Heart left ventricle (tissue), 13 donors: ENCODE measurements around the gene REPS2.

Experiments used
- POLR2A ChIP-seq, 2 donors: fragments of 450-650 bp; IDR thresholded peaks; one replicate each; pipeline ENCODE4 v1.6.1; 2017; ENCODE audit warnings: antibody characterized with exemption in 2 of 2, mild to moderate bottlenecking in 2 of 2, moderate library complexity in 2 of 2
- TF ChIP-seq, protein P1 (sequence below), 12 donors: fragments of 200-600 bp; sonication (generic) in 4 of 12; IDR thresholded peaks; one replicate each; pipeline versions ENCODE4 v1.5.0 to v1.8.0; 2018 to 2022; ENCODE audit warnings: antibody characterized with exemption in 12 of 12, mild to moderate bottlenecking in 5 of 12
- donor health status: ischemic (EF 13 %, LVEDD 7.1; RV severe dilation, severe dysfunction).
- donor health status: DM: no; HTN: yes; CAD: no.
- donor health status: DM: no; HTN: no; CAD: no.
- donor health status: ischemic (EF 25% LVEDD 6.9; RV normal size, moderate dysfunction).
- donor health status: ischemic (EF 25% LVEDD 5.7; RV mildly dilated, moderate dysfunction).
- donor health status: ischemic (EF 35%, LVEDD 5.7; RV mildly dilated, moderate dysfunction).
- donor health status: nonischemic (EF 11% LVEDD 7.7; RV severe dilation, severe dysfunction).
- donor health status: DM: yes; HTN: yes; CAD: no.
- donor health status: PGD.
- donor health status: ischemic (EF 29% LVEDD 5.4; RV normal size, mild dysfunction).
- donor health status: nonischemic (EF 23%, LVEDD 6.1; RV moderate dilation, normal function).

DNA sequence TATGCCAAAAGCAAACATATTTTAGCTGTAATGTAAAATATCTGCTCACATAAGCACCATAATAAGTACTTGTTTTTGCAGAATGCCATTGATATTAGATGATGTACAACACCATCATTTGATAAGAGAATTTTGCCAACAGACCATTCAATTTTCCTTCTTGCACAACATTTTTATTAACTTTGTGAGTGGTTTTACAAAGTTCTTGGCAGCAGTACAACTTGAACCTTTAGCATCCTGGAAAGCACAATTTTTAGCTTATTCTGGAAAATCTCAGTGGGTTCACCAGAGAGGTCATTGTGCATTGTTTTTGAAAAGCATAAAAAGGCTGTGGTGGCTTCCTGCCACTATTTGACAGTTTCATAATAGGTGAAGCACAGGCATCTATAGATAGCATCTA lies 26.4 kb upstream of the REPS2 start:
- TF ChIP-seq, protein P1, sequence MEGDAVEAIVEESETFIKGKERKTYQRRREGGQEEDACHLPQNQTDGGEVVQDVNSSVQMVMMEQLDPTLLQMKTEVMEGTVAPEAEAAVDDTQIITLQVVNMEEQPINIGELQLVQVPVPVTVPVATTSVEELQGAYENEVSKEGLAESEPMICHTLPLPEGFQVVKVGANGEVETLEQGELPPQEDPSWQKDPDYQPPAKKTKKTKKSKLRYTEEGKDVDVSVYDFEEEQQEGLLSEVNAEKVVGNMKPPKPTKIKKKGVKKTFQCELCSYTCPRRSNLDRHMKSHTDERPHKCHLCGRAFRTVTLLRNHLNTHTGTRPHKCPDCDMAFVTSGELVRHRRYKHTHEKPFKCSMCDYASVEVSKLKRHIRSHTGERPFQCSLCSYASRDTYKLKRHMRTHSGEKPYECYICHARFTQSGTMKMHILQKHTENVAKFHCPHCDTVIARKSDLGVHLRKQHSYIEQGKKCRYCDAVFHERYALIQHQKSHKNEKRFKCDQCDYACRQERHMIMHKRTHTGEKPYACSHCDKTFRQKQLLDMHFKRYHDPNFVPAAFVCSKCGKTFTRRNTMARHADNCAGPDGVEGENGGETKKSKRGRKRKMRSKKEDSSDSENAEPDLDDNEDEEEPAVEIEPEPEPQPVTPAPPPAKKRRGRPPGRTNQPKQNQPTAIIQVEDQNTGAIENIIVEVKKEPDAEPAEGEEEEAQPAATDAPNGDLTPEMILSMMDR (IDR thresholded peaks at IDR 0.05) = no peak
- TF ChIP-seq POLR2A (IDR thresholded peaks at IDR 0.05) = no peak
